T-cell (primary cell): Measurements from ENCODE around the gene ADH5. TPM values are rescaled to one million over a fixed set of nuclear protein-coding genes. Genes with fewer than 3 reads are reported as not detected.

Experiments used
- ATAC-seq, 4 experiments: fragments of 200-7000 bp in 3 of 4; fragments of 150-1000 bp in 1 of 4; cut with Tn5 transposase; replicated peaks in 1 of 4; 1 replicate in 3 of 4; 2 replicates in 1 of 4; pipeline ENCODE4 v1.10.0; 2021; ENCODE audit warnings: moderate library complexity in 3 of 4, mild to moderate bottlenecking in 2 of 4, moderate number of reproducible peaks in 1 of 4
- CTCF ChIA-PET, 2 donors: fragments of 300-600 bp; sonication (Branson Sonifier 250); formaldehyde crosslinking; loops; one replicate each; lab custom pipeline; 2022; ENCODE audit warnings: antibody characterized with exemption in 2 of 2; lab: Charles Lee
- POLR2A ChIA-PET, 2 donors: fragments of 300-600 bp; sonication (Branson Sonifier 250); formaldehyde crosslinking; loops; one replicate each; lab custom pipeline; 2022; ENCODE audit warnings: antibody characterized with exemption in 2 of 2; lab: Charles Lee
- DNase-seq, 35 experiments: peaks; one replicate each; pipeline versions ENCODE4 v3.0.0 to v3.0.0-alpha.2; 2013 to 2023
- H3K27ac ChIP-seq: one replicate; pipeline ENCODE4 v1.5.1; 2013; ENCODE audit warnings: low read length
- H3K27me3 ChIP-seq, 2 experiments: replicated peaks in 1 of 2; 1 replicate in 1 of 2; 2 replicates in 1 of 2; pipeline versions ENCODE4 v1.6.1 to v1.7.0; 2013; ENCODE audit warnings: low read length in 1 of 2, mixed read lengths in 1 of 2; ENCODE audit not compliant: control insufficient read depth in 2 of 2, insufficient read depth in 2 of 2; ENCODE audit errors: extremely low read depth in 1 of 2
- H3K36me3 ChIP-seq, 2 donors: 1 replicate in 1 of 2; 2 replicates in 1 of 2; pipeline versions ENCODE4 v1.6.1 to v1.7.0; 2013; ENCODE audit warnings: low read length in 1 of 2; ENCODE audit not compliant: control insufficient read depth in 2 of 2, insufficient read depth in 1 of 2; ENCODE audit errors: extremely low read depth in 1 of 2
- H3K4me1 ChIP-seq, 2 experiments: 1 replicate in 1 of 2; 2 replicates in 1 of 2; pipeline versions ENCODE4 v1.6.1 to v1.7.0; 2013; ENCODE audit warnings: low read length in 2 of 2, mixed read lengths in 1 of 2; ENCODE audit not compliant: insufficient read depth in 2 of 2, control insufficient read depth in 1 of 2; ENCODE audit errors: extremely low read depth in 1 of 2
- H3K4me3 ChIP-seq, 2 donors: 1 replicate in 1 of 2; 2 replicates in 1 of 2; pipeline versions ENCODE4 v1.5.1 to v1.7.0; 2013; ENCODE audit warnings: mild to moderate bottlenecking in 2 of 2, low read length in 1 of 2, moderate library complexity in 1 of 2; ENCODE audit not compliant: control insufficient read depth in 1 of 2; ENCODE audit errors: extremely low read depth in 1 of 2
- H3K9me3 ChIP-seq: 2 replicates; pipeline ENCODE4 v1.7.0; 2013
- H3K27ac Mint-ChIP-seq, 2 donors: one replicate each; pipeline ENCODE4 v1.8.0; 2020 to 2021; ENCODE audit warnings: mild to moderate bottlenecking in 2 of 2, mixed read lengths in 2 of 2
- H3K27me3 Mint-ChIP-seq, 2 donors: one replicate each; pipeline ENCODE4 v1.8.0; 2021 to 2022; ENCODE audit warnings: mixed read lengths in 2 of 2
- H3K36me3 Mint-ChIP-seq: one replicate; pipeline ENCODE4 v1.8.0; 2021; ENCODE audit warnings: mixed read lengths
- H3K4me1 Mint-ChIP-seq, 3 donors: one replicate each; pipeline ENCODE4 v1.8.0; 2020 to 2022; ENCODE audit warnings: mixed read lengths in 3 of 3, mild to moderate bottlenecking in 1 of 3
- H3K4me3 Mint-ChIP-seq, 3 donors: one replicate each; pipeline ENCODE4 v1.8.0; 2020 to 2022; ENCODE audit warnings: mild to moderate bottlenecking in 3 of 3, mixed read lengths in 3 of 3, moderate library complexity in 3 of 3
- H3K9me3 Mint-ChIP-seq, 3 donors: one replicate each; pipeline ENCODE4 v1.8.0; 2020 to 2022; ENCODE audit warnings: mixed read lengths in 3 of 3
- WGBS: methylation state at CpG from one replicate; pipeline ENCODE4 v1.1.5; 2013; ENCODE audit warnings: missing lambda C conversion rate; ENCODE audit not compliant: insufficient coverage; 5-methylcytosine and 5-hydroxymethylcytosine counted together
- total RNA-seq, 35 experiments: library from RNA in 6 of 35; stranded (reverse) in 6 of 35; fragments of 120-200 nt in 1 of 35; gene quantifications; one replicate each; pipeline versions ENCODE4 v1.2.1 to v1.2.4 and lab custom pipeline; 2013 to 2026

ADH5 gene
- total RNA-seq, 5 donors from 2014 or later (not counting 1 experiment from before 2014, with no cell fraction given), result 51.1 to 80.6 (median 70.5) TPM

GRCh38 chr4:99079625-99080295 lies 8.8 kb downstream of the ADH5 start:
- no peaks in the 10 kb centered on the region for H3K4me1 ChIP-seq
- Mint-ChIP-seq H3K9me3 (no peaks in the 10 kb centered on the region), H3K4me1 (peaks cover 8 to 16% (median 10%) of the 10 kb centered on the region in 3 donors), H3K36me3 (peaks cover 41% of the 10 kb centered on the region), H3K27ac (no peak overlapping the region), H3K4me3 (no peak overlapping the region), H3K27me3 (no peaks in the 10 kb centered on the region)
- ChIA-PET CTCF (no interaction called here), POLR2A (interaction anchor here in 1 of 2 donors (0.5 kb wide), 1 partner anchor 232 kb away, joined by 4 read pairs; no protein-coding TSS in a partner anchor)
- H3K27ac ChIP-seq, result no peak overlapping the region
- no CpG with 5 or more reads among the region's 5 CpGs for WGBS
- H3K27me3 ChIP-seq, result no peaks in the 10 kb centered on the region
- DNase-seq, result no peak
- peaks cover 13 to 95% of the 10 kb centered on the region in 2 donors for H3K36me3 ChIP-seq
- no peaks in the 10 kb centered on the region for H3K9me3 ChIP-seq
- no peak overlapping the region for H3K4me3 ChIP-seq
- no peak for ATAC-seq

- no peak overlapping the region for H3K4me3 Mint-ChIP-seq
- POLR2A ChIA-PET, result interaction anchor here in 1 of 2 donors (0.5 kb wide), 1 partner anchor 231 kb away, joined by 4 read pairs; no protein-coding TSS in a partner anchor
Measured at GRCh38 chr4:99078931-99079624, 9.5 kb downstream of the ADH5 start.

GRCh38 chr4:99078336-99078735 lies 10.3 kb downstream of the ADH5 start:
- Histone ChIP-seq H3K27me3 (no peaks in the 10 kb centered on the region), H3K27ac (no peak overlapping the region), H3K9me3 (no peaks in the 10 kb centered on the region), H3K4me3 (no peak overlapping the region), H3K36me3 (peaks cover 13 to 96% of the 10 kb centered on the region in 2 donors), H3K4me1 (no peaks in the 10 kb centered on the region)
- ChIA-PET CTCF (interaction anchor here in 1 of 2 donors (0.8 kb wide), 1 partner anchor 22 kb away, joined by 4 read pairs; no protein-coding TSS in a partner anchor), POLR2A (interaction anchor here in 1 of 2 donors (0.8 kb wide), 1 partner anchor 1913 kb away, joined by 4 read pairs; no protein-coding TSS in a partner anchor)
- Mint-ChIP-seq H3K36me3 (peaks cover 47% of the 10 kb centered on the region), H3K9me3 (no peaks in the 10 kb centered on the region), H3K27me3 (no peaks in the 10 kb centered on the region), H3K4me3 (no peak overlapping the region), H3K4me1 (peaks cover 5 to 13% (median 6%) of the 10 kb centered on the region in 3 donors), H3K27ac (no peak overlapping the region)
- 100% methylated on average over 2 of the region's 5 CpGs for WGBS
- ATAC-seq, result no peak
- DNase-seq, result no peak

More at GRCh38 chr4:99078931-99079624, 9.5 kb downstream of the ADH5 start:
- WGBS, result no CpG with 5 or more reads among the region's 5 CpGs
- Mint-ChIP-seq H3K4me1 (peaks cover 5 to 13% (median 7%) of the 10 kb centered on the region in 3 donors), H3K36me3 (peaks cover 44% of the 10 kb centered on the region), H3K27ac (peak overlapping the region in 1 of 2 donors; percentile 47), H3K9me3 (no peaks in the 10 kb centered on the region), H3K27me3 (no peaks in the 10 kb centered on the region)
- H3K4me3 ChIP-seq, result no peak overlapping the region
- no peaks in the 10 kb centered on the region for H3K27me3 ChIP-seq
- CTCF ChIA-PET, result no interaction called here
- peaks cover 13 to 95% of the 10 kb centered on the region in 2 donors for H3K36me3 ChIP-seq
- no peak for DNase-seq
- H3K4me1 ChIP-seq, result no peaks in the 10 kb centered on the region
- H3K9me3 ChIP-seq, result no peaks in the 10 kb centered on the region
- H3K27ac ChIP-seq, result no peak overlapping the region
- no peak for ATAC-seq

GRCh38 chr4:99077177-99077576 lies 11.4 kb downstream of the ADH5 start:
- H3K4me3 Mint-ChIP-seq, result no peak overlapping the region
- ChIA-PET POLR2A (no interaction called here), CTCF (no interaction called here)
- Histone ChIP-seq H3K27ac (no peak overlapping the region), H3K4me1 (no peaks in the 10 kb centered on the region), H3K9me3 (no peaks in the 10 kb centered on the region), H3K36me3 (peaks cover 7 to 89% of the 10 kb centered on the region in 2 donors), H3K4me3 (no peak overlapping the region), H3K27me3 (no peaks in the 10 kb centered on the region)
- H3K27me3 Mint-ChIP-seq, result no peaks in the 10 kb centered on the region
- ATAC-seq, result no peak
- DNase-seq, result no peak
- H3K27ac Mint-ChIP-seq, result peak overlapping the region in 1 of 2 donors; percentile 37
- no peaks in the 10 kb centered on the region for H3K9me3 Mint-ChIP-seq
- peaks cover 56% of the 10 kb centered on the region for H3K36me3 Mint-ChIP-seq
- WGBS, result 90% methylated on average over 2 of the region's 4 CpGs
- peaks cover 4 to 13% (median 4%) of the 10 kb centered on the region in 3 donors for H3K4me1 Mint-ChIP-seq

GRCh38 chr4:99076292-99076976 lies 12.2 kb downstream of the ADH5 start:
- H3K4me3 ChIP-seq, result no peak overlapping the region
- no peak overlapping the region for H3K4me3 Mint-ChIP-seq
- ATAC-seq (no peak), DNase-seq (no peak)
- peak overlapping the region in 1 of 2 donors; percentile 16 for H3K27ac Mint-ChIP-seq
- no peak overlapping the region for H3K27ac ChIP-seq
- peaks cover 7 to 89% of the 10 kb centered on the region in 2 donors for H3K36me3 ChIP-seq
- no peaks in the 10 kb centered on the region for H3K27me3 ChIP-seq
- H3K27me3 Mint-ChIP-seq, result no peaks in the 10 kb centered on the region
- ChIA-PET POLR2A (no interaction called here), CTCF (no interaction called here)
- no peaks in the 10 kb centered on the region for H3K9me3 Mint-ChIP-seq
- no peaks in the 10 kb centered on the region for H3K4me1 ChIP-seq
- 89% methylated on average over 2 of the region's 5 CpGs for WGBS
- no peaks in the 10 kb centered on the region for H3K9me3 ChIP-seq
- H3K4me1 Mint-ChIP-seq, result peaks cover 3 to 13% (median 3%) of the 10 kb centered on the region in 3 donors
- peaks cover 54% of the 10 kb centered on the region for H3K36me3 Mint-ChIP-seq

GRCh38 chr4:99074816-99075215 lies 13.8 kb downstream of the ADH5 start:
- peaks cover 55% of the 10 kb centered on the region for H3K36me3 Mint-ChIP-seq
- Histone ChIP-seq H3K27ac (no peak overlapping the region), H3K4me3 (no peak overlapping the region), H3K27me3 (no peaks in the 10 kb centered on the region), H3K36me3 (peaks cover 7 to 82% of the 10 kb centered on the region in 2 donors), H3K4me1 (no peaks in the 10 kb centered on the region), H3K9me3 (no peaks in the 10 kb centered on the region)
- H3K4me3 Mint-ChIP-seq, result no peak overlapping the region
- ChIA-PET CTCF (interaction anchor here (0.5 to 0.6 kb wide), 4 partner anchors 10 to 382 kb away, joined by 3 read pairs; no protein-coding TSS in a partner anchor), POLR2A (interaction anchor here (0.6 kb wide), 4 partner anchors 66 to 552 kb away, joined by 3 to 5 read pairs (median 4); no protein-coding TSS in a partner anchor)
- H3K4me1 Mint-ChIP-seq, result peaks cover 2 to 9% (median 3%) of the 10 kb centered on the region in 3 donors
- WGBS, result 98% methylated on average over 6 of the region's 7 CpGs
- no peaks in the 10 kb centered on the region for H3K27me3 Mint-ChIP-seq
- ATAC-seq (no peak), DNase-seq (no peak)
- H3K9me3 Mint-ChIP-seq, result no peaks in the 10 kb centered on the region
- H3K27ac Mint-ChIP-seq, result no peak overlapping the region
